Raji (cell line): ENCODE results near the gene SCEL.

ENCODE experiments used
- POLR2A ChIP-seq: IDR thresholded peaks from 2 replicates; pipeline ENCODE4 v1.6.1; 2011; ENCODE audit warnings: low read depth, low read length, control low read depth; ENCODE audit not compliant: insufficient read depth

Gene SCEL

DNA sequence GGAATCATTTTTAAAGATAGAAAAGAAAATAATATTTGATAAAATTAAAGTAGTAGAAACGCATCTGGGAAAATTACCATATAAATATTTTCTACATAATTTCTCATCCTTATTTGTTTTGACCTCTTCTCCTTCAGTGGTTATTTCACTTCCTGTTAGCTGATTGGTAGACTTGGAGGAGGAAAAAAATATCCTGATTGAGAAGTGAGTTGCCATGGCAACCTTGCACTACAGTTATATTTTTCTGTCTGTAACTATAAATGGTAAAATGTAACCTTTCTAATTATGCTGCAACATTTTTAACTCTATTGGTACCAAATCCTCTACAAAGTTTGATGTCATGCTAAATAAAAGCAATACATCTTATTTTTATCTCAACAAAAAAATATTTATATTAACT, 45.2 kb downstream of the SCEL start:
- no peak for TF ChIP-seq POLR2A

DNA sequence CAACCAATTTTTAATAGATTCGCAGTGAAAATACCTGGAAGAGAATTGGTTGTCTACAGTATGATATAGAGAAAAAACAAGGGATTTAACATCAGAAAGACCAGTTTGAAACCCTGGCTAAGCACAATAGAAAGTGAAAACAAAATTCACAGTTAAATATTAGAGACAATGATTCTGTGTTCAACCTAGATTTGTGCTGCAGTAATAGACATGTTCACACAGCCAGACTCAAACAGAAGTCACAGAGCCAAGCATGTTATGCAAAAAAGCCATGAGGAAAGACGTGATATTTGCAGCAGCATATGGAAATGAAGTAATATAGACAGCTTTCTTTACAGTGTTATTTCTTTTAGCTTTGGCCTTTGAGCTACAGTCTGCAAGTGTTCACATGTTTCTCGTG, 48.1 kb downstream of the SCEL start:
- TF ChIP-seq POLR2A, result no peak

DNA sequence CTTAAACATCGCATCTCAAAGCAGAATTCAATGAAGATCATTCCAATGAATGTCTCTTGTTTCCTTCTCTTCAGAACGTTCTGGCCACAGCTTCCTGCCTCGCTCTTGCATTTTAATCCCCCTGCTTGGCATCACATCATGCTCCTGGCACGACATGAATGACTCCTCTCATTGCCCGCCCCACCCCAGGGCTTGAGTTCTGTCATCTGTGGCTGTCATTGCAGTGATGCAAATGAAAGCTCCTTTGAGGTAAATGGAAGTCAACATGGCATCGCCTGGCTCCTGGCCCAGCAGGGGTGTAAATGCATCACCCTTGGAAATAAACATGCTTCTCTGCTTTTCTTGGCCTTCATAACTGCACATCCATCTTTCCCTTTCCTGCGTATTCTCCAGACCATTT, 48.6 kb downstream of the SCEL start:
- TF ChIP-seq POLR2A, result no peak

GRCh38 chr13:77595166-77595810, 59.8 kb downstream of the SCEL start:
- TF ChIP-seq POLR2A, result no peak

- TF ChIP-seq POLR2A, result no peak
Observed at GRCh38 chr13:77596777-77597176, 61.3 kb downstream of the SCEL start.

GRCh38 chr13:77599351-77599750, 63.8 kb downstream of the SCEL start:
- TF ChIP-seq POLR2A, result no peak

GRCh38 chr13:77600701-77601100, 65.2 kb downstream of the SCEL start:
- no peak for TF ChIP-seq POLR2A

- no peak for TF ChIP-seq POLR2A
Observed at GRCh38 chr13:77611068-77611467, 75.6 kb downstream of the SCEL start.

- TF ChIP-seq POLR2A, result no peak
Observed at GRCh38 chr13:77616027-77616426, 80.5 kb downstream of the SCEL start.

GRCh38 chr13:77619655-77620054, 84.1 kb downstream of the SCEL start:
- TF ChIP-seq POLR2A, result no peak

DNA sequence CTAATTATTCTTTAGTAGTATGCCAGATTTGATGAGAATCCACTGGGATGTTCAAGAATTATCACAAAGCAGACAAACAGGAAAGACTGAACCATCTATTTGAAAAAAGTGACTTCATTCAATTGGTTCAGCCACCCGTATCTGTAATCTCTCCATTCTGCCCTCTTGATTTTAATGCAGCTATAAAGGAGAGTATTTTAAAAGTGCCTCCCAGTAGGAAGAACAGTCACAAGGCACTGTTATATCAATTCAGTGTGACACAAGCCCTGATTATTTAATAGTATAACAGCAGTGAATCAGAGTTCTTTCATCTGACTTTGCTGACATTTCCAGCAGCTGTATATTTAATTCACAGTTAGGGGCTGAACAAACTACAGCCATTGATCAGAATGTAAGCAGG, 84.6 kb downstream of the SCEL start:
- TF ChIP-seq POLR2A, result no peak

GRCh38 chr13:77623806-77624205, 88.3 kb downstream of the SCEL start:
- no peak for TF ChIP-seq POLR2A

- TF ChIP-seq POLR2A, result no peak
Observed at GRCh38 chr13:77628170-77628569, 92.7 kb downstream of the SCEL start.

DNA sequence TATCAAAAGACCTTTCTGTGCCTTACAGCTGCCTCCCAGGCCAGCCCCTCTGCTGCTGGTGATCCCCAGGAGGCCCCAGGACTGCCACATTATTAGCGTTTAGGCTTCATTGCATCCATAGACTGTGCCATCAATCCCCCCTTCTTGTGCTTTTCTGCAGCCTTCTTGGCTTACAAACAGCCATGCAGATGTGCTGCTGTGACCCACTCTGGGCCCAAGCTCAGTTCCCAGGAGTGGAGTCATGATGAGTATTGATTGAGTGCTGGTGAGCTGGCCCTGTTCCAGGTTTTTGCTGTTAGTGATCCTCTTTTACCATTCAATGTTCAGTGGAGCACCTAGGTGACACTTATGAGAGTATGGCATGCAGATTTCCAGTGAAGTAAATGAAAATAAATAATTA, 102.1 kb downstream of the SCEL start:
- no peak for TF ChIP-seq POLR2A

- TF ChIP-seq POLR2A, result no peak
Observed at GRCh38 chr13:77650409-77650808, 114.9 kb downstream of the SCEL start.

- no peak for TF ChIP-seq POLR2A
Observed at GRCh38 chr13:77653301-77653700, 117.8 kb downstream of the SCEL start.

- no peak for TF ChIP-seq POLR2A
Observed at GRCh38 chr13:77660841-77661250, 125.3 kb downstream of the SCEL start.
